ENCODE data around the gene NDUFB6. TPM values are rescaled to one million over a fixed set of nuclear protein-coding genes. Genes with fewer than 3 reads are reported as not detected.

Gene NDUFB6
- total RNA-seq, 4 donors from 2014 or later, result 38.5 to 52.5 (median 48.6) TPM

- Histone ChIP-seq H3K4me3 (no peak overlapping the region), H3K27me3 (no peaks in the 10 kb centered on the region), H3K9me3 (no peaks in the 10 kb centered on the region), H3K27ac (replicated peaks in 1 of 4) (no peak overlapping the region), H3K36me3 (peaks cover 0 to 3% (median 0%) of the 10 kb centered on the region in 4 donors), H3K4me1 (peaks cover 0 to 18% (median 11%) of the 10 kb centered on the region in 4 donors)
- no peak for DNase-seq (ENCODE audit: extremely low spot score)
- 89% methylated on average over 1 of the region's 1 CpG for WGBS
- TF ChIP-seq POLR2A (IDR thresholded peaks at IDR 0.05; ENCODE audit: low read depth) (no peak), POLR2AphosphoS5 (IDR thresholded peaks at IDR 0.05) (no peak), EP300 (IDR thresholded peaks at IDR 0.05) (no peak), CTCF (IDR thresholded peaks at IDR 0.05) (no peak)
- intact Hi-C loops (cut with DNase I), result no loop called here
Measured at GRCh38 chr9:32518276-32518675, 54.7 kb downstream of the NDUFB6 start.

- peaks cover 0 to 3% (median 0%) of the 10 kb centered on the region in 4 donors for H3K36me3 ChIP-seq
- intact Hi-C loops (cut with DNase I), result no loop called here
- DNase-seq (ENCODE audit: extremely low spot score), result no peak
- H3K9me3 ChIP-seq, result no peaks in the 10 kb centered on the region
- no peak overlapping the region for H3K27ac ChIP-seq (replicated peaks in 1 of 4)
- TF ChIP-seq EP300 (IDR thresholded peaks at IDR 0.05) (no peak), POLR2A (IDR thresholded peaks at IDR 0.05; ENCODE audit: low read depth) (no peak), POLR2AphosphoS5 (IDR thresholded peaks at IDR 0.05) (no peak), CTCF (IDR thresholded peaks at IDR 0.05) (no peak)
- peaks cover 0 to 9% (median 4%) of the 10 kb centered on the region in 4 donors for H3K4me1 ChIP-seq
- H3K27me3 ChIP-seq, result no peaks in the 10 kb centered on the region
- H3K4me3 ChIP-seq, result no peak overlapping the region
Measured at GRCh38 chr9:32516241-32516640, 56.7 kb downstream of the NDUFB6 start.

- Histone ChIP-seq H3K27me3 (no peaks in the 10 kb centered on the region), H3K4me3 (no peak overlapping the region), H3K36me3 (peaks cover 0 to 7% (median 2%) of the 10 kb centered on the region in 4 donors), H3K9me3 (no peaks in the 10 kb centered on the region), H3K27ac (replicated peaks in 1 of 4) (no peak overlapping the region), H3K4me1 (peaks cover 0 to 17% (median 8%) of the 10 kb centered on the region in 4 donors)
- no CpG with 5 or more reads among the region's 1 CpG for WGBS
- DNase-seq (ENCODE audit: extremely low spot score), result no peak
- TF ChIP-seq POLR2A (IDR thresholded peaks at IDR 0.05; ENCODE audit: low read depth) (no peak), POLR2AphosphoS5 (IDR thresholded peaks at IDR 0.05) (no peak)
- intact Hi-C loops (cut with DNase I), result no loop called here
Measured at GRCh38 chr9:32508728-32509127, 64.2 kb downstream of the NDUFB6 start.

- peaks cover 8 to 28% (median 18%) of the 10 kb centered on the region in 4 donors for H3K36me3 ChIP-seq
- no peaks in the 10 kb centered on the region for H3K9me3 ChIP-seq
- no peak for DNase-seq (ENCODE audit: extremely low spot score)
- H3K4me1 ChIP-seq, result peaks cover 0 to 5% (median 2%) of the 10 kb centered on the region in 4 donors
- no peaks in the 10 kb centered on the region for H3K27me3 ChIP-seq
- no peak overlapping the region for H3K4me3 ChIP-seq
- WGBS, result 89% methylated on average over 3 of the region's 3 CpGs
- intact Hi-C loops (cut with DNase I), result no loop called here
- TF ChIP-seq EP300 (IDR thresholded peaks at IDR 0.05), result no peak
- TF ChIP-seq CTCF (IDR thresholded peaks at IDR 0.05), result no peak
- TF ChIP-seq POLR2AphosphoS5 (IDR thresholded peaks at IDR 0.05), result no peak
- TF ChIP-seq POLR2A (IDR thresholded peaks at IDR 0.05; ENCODE audit: low read depth), result no peak
- H3K27ac ChIP-seq (replicated peaks in 1 of 4), result no peak overlapping the region
Measured at GRCh38 chr9:32503008-32503407, 70.0 kb downstream of the NDUFB6 start.

Other genes with a start within 250 kb of the NDUFB6 start
- 10 to 100 TPM; 64.4 to 91.9 (median 86.5) TPM for gene ACO1, start 188.5 kb downstream of the NDUFB6 start, total RNA-seq
- gene RIGI, start 47.0 kb downstream of the NDUFB6 start, total RNA-seq, result 10 to 100 TPM in 1 of 4 donors, 1 to 10 TPM in 3; 6.5 to 10.1 (median 8.2) TPM
- 10 to 100 TPM in 1 of 4 donors, 1 to 10 TPM in 3; 4.8 to 11.2 (median 7.8) TPM for gene SMIM27, start 20.8 kb downstream of the NDUFB6 start, total RNA-seq
- gene TOPORS, start 20.6 kb downstream of the NDUFB6 start, total RNA-seq, result 10 to 100 TPM; 16.5 to 25.9 (median 21.7) TPM
- not detected for gene TAF1L, start 62.5 kb upstream of the NDUFB6 start, total RNA-seq
- under 1 TPM in 2 of 4 donors, not detected in 2; 0.06 TPM for gene TMEM215, start 210.4 kb upstream of the NDUFB6 start, total RNA-seq

Measured in esophagus muscularis mucosa (tissue), 4 donors.